ENCODE results near the gene CYP2B6. TPM values are rescaled to one million over a fixed set of nuclear protein-coding genes. Genes with fewer than 3 reads are reported as not detected.
"Not testable (repeated sequence)": the region's sequence is repeated elsewhere in the genome, so short reads cannot be mapped to it uniquely, and the experiment has no call there.

Gene CYP2B6
- total and polyA plus RNA-seq, 12 donors = 0.15 to 0.32 (median 0.22) TPM; not detected in 9

DNA sequence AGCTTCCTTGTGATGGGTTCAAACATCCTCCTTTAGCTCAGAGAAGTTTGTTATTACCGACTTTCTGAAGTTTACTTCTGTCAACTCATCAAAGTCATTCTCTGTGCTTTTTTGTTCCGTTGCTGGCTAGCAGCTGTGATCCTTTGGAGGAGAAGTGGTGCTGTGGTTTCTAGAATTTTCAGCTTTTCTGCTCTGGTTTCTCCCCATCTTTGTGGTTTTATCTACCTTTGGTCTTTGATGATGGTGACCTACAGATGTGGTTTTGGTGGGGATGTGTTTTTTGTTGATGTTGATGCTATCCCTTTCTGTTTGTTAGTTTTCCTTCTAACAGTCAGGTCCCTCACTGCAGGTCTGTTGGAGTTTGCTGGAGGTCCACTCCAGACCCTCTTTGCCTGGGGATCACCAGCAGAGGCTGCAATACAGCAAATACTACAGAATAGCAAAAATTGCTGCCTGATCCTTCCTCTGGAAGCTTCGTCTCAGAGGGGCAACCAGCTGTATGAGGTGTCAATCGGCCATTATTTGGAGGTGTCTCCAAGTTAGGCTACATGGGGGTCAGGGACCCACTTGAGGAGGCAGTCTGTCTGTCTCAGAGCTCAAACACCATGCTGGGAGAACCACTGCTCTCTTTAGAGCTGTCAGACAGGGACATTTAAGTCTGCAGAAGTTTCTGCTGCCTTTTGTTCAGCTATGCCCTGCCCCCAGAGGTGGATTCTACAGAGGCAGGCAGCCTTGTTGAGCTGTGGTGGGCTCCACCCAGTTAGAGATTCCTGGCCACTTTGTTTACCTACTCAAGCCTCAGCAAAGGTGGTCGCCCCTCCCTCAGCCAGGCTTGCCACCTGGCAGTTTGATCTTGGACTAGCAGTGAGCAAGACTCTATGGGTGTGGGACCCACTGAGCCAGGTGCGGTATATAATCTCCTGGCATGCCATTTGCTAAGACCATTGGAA, 20.4 kb upstream of the CYP2B6 start:
- intact Hi-C loops (cut with DNase I) = loop anchor here in 1 of 2 donors (5.0 kb wide), 1 partner anchor 172 kb away; no protein-coding TSS in a partner anchor
- not testable (repeated sequence) for H3K27ac ChIP-seq; H3K9me3 ChIP-seq (replicated peaks in 1 of 3); H3K4me3 ChIP-seq; H3K36me3 ChIP-seq (replicated peaks in 1 of 2); H3K4me1 ChIP-seq (replicated peaks in 1 of 2); DNase-seq; H3K27me3 ChIP-seq
- 54 to 75% (median 70%) methylated on average over 4 to 6 of the region's 6 CpGs for WGBS, 4 donors

DNA sequence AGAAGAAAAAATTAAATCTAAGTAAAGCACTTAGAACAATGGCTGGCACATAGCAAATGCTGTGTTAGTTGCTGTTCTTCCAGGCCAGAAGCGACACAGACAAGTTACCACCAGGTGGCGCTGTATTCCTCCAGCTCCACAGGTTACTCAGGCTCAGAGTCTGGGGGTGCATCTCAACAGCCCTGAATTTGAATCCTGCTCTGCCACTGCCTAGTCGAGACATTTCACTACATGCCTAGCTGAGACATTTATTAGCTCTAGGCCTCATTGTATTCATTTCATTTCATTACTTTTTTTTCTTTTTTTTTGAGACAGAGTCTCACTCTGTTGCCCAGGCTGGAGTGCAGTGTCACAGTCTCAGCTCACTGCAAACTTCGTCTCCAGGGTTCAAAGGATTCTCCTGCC, 16.4 kb upstream of the CYP2B6 start:
- intact Hi-C loops (cut with DNase I) = loop anchor here in 1 of 2 donors (5.0 kb wide), 1 partner anchor 168 kb away; no protein-coding TSS in a partner anchor
- peak; percentile 65 to 88 (median 77) for DNase-seq
- Histone ChIP-seq H3K9me3 (replicated peaks in 1 of 3) (no peaks in the 10 kb centered on the region), H3K27ac (no peak overlapping the region), H3K27me3 (no peaks in the 10 kb centered on the region), H3K4me1 (replicated peaks in 1 of 2) (no peaks in the 10 kb centered on the region), H3K4me3 (no peak overlapping the region), H3K36me3 (replicated peaks in 1 of 2) (no peaks in the 10 kb centered on the region)
- WGBS, 4 donors = 14 to 19% (median 16%) methylated on average over 4 of the region's 4 CpGs
- TF ChIP-seq POLR2A (IDR thresholded peaks at IDR 0.05) = no peak
- TF ChIP-seq, protein P1, sequence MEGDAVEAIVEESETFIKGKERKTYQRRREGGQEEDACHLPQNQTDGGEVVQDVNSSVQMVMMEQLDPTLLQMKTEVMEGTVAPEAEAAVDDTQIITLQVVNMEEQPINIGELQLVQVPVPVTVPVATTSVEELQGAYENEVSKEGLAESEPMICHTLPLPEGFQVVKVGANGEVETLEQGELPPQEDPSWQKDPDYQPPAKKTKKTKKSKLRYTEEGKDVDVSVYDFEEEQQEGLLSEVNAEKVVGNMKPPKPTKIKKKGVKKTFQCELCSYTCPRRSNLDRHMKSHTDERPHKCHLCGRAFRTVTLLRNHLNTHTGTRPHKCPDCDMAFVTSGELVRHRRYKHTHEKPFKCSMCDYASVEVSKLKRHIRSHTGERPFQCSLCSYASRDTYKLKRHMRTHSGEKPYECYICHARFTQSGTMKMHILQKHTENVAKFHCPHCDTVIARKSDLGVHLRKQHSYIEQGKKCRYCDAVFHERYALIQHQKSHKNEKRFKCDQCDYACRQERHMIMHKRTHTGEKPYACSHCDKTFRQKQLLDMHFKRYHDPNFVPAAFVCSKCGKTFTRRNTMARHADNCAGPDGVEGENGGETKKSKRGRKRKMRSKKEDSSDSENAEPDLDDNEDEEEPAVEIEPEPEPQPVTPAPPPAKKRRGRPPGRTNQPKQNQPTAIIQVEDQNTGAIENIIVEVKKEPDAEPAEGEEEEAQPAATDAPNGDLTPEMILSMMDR (IDR thresholded peaks at IDR 0.05) = peak; percentile 63 to 94 (median 74)

DNA sequence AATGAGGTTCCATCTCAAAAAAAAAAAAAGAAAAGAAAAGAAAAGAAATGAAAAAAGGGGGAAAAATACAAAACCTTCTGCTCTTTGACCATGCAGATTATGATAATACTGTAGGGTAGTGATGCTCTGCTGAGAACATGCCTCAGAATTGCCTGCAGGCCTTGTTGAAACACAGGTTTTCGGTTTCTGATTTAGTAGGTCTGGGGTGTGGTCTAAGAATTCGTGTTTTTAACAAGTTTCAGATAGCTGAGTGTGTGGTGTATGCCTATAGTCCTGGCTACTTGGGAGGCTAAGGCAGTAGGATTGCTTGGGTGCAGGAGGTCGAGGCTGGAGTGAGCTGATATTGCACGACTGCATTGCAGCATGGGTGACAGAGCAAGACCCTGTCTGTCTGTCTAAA, 14.9 kb upstream of the CYP2B6 start:
- TF ChIP-seq, protein P1 (IDR thresholded peaks at IDR 0.05) = no peak
- TF ChIP-seq POLR2A (IDR thresholded peaks at IDR 0.05) = no peak
- intact Hi-C loops (cut with DNase I) = no loop called here
- 56 to 73% (median 67%) methylated on average over 4 of the region's 4 CpGs for WGBS, 4 donors

DNA sequence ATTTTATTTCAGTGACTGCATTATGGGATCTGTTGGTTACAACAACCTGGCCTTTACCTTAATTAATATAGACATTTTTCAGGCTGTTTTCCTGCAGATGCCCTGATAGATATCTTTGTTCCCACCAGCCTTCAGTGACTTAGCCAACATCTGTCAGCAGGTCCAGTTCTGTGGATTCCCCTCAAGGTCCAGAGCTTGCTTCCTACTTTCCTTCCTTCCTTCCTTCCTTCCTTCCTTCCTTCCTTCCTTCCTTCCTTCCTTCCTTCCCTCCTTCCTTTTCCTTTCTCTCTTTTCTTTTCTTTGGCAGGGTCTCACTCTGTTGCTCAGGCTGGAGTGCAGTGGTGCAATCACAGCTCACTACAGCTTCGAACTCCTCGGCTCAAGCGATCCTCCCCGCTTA, 14.4 kb upstream of the CYP2B6 start:
- peaks cover 2% of the 10 kb centered on the region for H3K27me3 ChIP-seq
- no peak for TF ChIP-seq POLR2A (IDR thresholded peaks at IDR 0.05)
- TF ChIP-seq, protein P1 (IDR thresholded peaks at IDR 0.05) = no peak
- no peaks in the 10 kb centered on the region for H3K9me3 ChIP-seq (replicated peaks in 1 of 3)
- intact Hi-C loops (cut with DNase I) = no loop called here
- 82 to 87% (median 87%) methylated on average over 4 of the region's 4 CpGs for WGBS, 4 donors
- no peak overlapping the region for H3K4me3 ChIP-seq
- H3K36me3 ChIP-seq (replicated peaks in 1 of 2) = no peaks in the 10 kb centered on the region
- H3K4me1 ChIP-seq (replicated peaks in 1 of 2) = no peaks in the 10 kb centered on the region
- no peak for DNase-seq
- no peak overlapping the region for H3K27ac ChIP-seq

More for the DNA sequence above, 14.9 kb upstream of the CYP2B6 start:
- H3K9me3 ChIP-seq (replicated peaks in 1 of 3) = no peaks in the 10 kb centered on the region
- no peak overlapping the region for H3K27ac ChIP-seq
- no peaks in the 10 kb centered on the region for H3K27me3 ChIP-seq
- H3K4me1 ChIP-seq (replicated peaks in 1 of 2) = no peaks in the 10 kb centered on the region
- H3K36me3 ChIP-seq (replicated peaks in 1 of 2) = no peaks in the 10 kb centered on the region
- DNase-seq = no peak
- H3K4me3 ChIP-seq = no peak overlapping the region

DNA sequence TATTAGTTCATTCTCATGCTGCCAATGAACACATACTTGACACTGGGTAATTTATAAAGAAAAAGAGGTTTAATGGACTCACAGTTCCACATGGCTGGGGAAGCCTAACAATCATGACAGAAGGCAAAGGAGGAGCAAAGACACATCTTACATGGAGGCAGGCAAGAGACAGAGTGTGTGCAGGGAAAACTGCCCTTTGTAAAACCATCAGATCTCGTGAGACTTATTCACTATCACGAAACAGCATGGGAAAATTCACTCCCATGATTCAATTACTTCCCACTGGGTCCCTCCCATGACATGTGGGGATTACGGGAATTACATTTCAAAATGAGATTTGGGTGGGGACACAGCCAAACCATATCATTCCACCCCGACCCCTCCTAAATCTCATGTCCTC, 11.3 kb upstream of the CYP2B6 start:
- DNase-seq; H3K4me1 ChIP-seq (replicated peaks in 1 of 2); H3K36me3 ChIP-seq (replicated peaks in 1 of 2); H3K9me3 ChIP-seq (replicated peaks in 1 of 3); intact Hi-C loops (cut with DNase I); H3K27ac ChIP-seq; H3K27me3 ChIP-seq; H3K4me3 ChIP-seq: not testable (repeated sequence)
- 59 to 78% (median 65%) methylated on average over 4 of the region's 4 CpGs for WGBS, 4 donors

DNA sequence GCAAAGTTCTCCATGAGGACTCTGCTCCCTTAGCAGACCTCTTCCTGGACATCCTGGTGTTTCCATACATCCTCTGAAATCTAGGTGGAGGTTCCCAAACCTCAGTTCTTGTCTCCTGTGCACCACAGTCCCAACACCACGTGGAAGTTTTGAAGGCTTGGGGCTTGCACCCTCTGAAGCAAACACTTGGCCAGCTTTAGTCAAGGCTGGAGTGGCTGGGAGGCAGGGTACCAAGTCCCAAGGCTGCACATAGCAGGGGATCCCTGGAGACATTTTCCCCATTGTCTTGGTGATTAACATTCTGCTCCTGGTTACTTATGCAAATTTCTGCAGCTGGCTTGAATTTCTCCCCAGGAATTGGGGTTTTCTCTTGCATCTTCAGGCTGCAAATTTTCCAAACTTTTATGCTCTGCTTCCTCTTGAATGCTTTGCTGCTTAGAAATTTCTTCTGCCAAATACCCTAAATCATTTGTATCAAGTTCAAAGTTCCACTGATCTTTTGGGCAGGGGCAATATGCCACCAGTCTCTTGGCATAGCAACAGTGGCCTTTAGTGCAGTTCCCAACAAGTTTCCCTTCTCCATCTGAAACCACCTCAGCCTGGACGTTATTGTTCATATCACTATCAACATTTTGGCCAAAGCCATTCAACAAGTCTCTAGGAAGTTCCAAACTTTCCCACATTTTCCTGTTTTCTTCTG, 10.2 kb upstream of the CYP2B6 start:
- 10 to 21% (median 18%) methylated on average over 2 of the region's 2 CpGs for WGBS, 4 donors
- H3K9me3 ChIP-seq (replicated peaks in 1 of 3); DNase-seq; H3K27me3 ChIP-seq; H3K4me1 ChIP-seq (replicated peaks in 1 of 2); H3K36me3 ChIP-seq (replicated peaks in 1 of 2); intact Hi-C loops (cut with DNase I); H3K4me3 ChIP-seq; H3K27ac ChIP-seq: not testable (repeated sequence)
